ENCODE measurements around the gene ADISSP.

ADISSP gene

DNA sequence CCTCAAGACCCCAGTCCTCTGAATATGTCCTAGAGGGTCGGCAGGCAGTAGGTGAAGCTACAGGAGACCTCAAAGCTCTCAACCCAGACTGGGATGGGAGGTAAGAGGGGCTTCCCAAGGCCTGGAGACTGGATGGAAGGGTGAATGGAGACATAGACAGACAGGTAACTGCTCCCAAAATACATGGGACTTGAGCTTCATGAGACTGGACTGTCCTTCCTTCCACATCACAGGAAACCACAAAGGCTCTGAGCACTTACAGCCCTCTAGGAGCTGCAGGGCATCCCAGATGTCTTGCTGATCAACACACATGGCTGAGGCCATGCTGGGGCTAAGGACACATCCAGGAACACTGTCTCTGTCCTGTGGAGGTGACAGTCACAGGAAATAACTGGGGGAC lies 23.5 kb downstream of the ADISSP start:
- in situ Hi-C loops (cut with HindIII; ENCODE audit: low pct_unique_long_range_greater_than_20kb, low sequenced_read_pairs) = no loop called here
- no peak for DNase-seq (ENCODE audit: low read depth in 1 of 2, low spot score in 1 of 2)
- TF ChIP-seq JUND (IDR thresholded peaks at IDR 0.05; ENCODE audit: low read depth) = no peak

GRCh38 chr20:3743251-3743650 lies 24.3 kb downstream of the ADISSP start:
- in situ Hi-C loops (cut with HindIII; ENCODE audit: low pct_unique_long_range_greater_than_20kb, low sequenced_read_pairs) = no loop called here
- no peak for TF ChIP-seq JUND (IDR thresholded peaks at IDR 0.05; ENCODE audit: low read depth)
- no peak for DNase-seq (ENCODE audit: low read depth in 1 of 2, low spot score in 1 of 2)

- in situ Hi-C loops (cut with HindIII; ENCODE audit: low pct_unique_long_range_greater_than_20kb, low sequenced_read_pairs) = no loop called here
- DNase-seq (ENCODE audit: low read depth in 1 of 2, low spot score in 1 of 2) = no peak
- TF ChIP-seq JUND (IDR thresholded peaks at IDR 0.05; ENCODE audit: low read depth) = no peak
Measured at GRCh38 chr20:3741836-3742458, 25.6 kb downstream of the ADISSP start.

DNA sequence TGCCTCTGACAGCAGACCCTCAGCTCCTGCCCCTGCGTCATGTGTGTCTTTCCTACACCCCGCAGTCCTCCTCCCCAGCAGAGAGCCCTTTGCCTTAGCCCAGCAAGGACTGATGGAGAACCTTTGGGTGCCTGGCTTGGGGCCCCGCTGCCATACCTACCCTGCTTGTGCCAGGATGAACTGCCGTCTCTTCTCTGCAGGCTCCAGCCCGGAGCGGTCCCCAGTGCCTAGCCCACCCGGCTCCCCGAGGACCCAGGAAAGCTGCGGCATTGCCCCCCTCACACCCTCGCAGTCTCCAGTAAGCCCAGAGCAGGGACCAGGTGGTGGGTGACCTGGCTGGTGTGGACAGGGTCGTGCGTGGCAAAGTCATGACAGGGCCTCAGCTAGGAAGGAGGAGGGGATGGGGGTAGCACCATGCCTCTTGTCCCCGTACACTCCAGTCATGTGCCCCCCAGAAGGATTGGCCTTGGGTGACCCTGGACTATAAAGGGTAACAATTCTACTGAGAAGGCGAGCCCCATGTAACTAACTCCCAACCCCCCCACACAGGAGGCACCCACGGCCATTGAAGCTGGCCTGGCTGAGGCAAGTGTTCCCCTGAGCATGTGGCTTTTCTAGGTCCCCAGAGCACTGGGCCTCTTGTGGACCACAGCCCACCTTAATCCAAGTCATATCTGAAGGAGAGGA lies 26.8 kb downstream of the ADISSP start:
- no peak for TF ChIP-seq JUND (IDR thresholded peaks at IDR 0.05; ENCODE audit: low read depth)
- in situ Hi-C loops (cut with HindIII; ENCODE audit: low pct_unique_long_range_greater_than_20kb, low sequenced_read_pairs) = no loop called here
- no peak for DNase-seq (ENCODE audit: low read depth in 1 of 2, low spot score in 1 of 2)

GRCh38 chr20:3739926-3740451 lies 27.6 kb downstream of the ADISSP start:
- no peak for TF ChIP-seq JUND (IDR thresholded peaks at IDR 0.05; ENCODE audit: low read depth)
- in situ Hi-C loops (cut with HindIII; ENCODE audit: low pct_unique_long_range_greater_than_20kb, low sequenced_read_pairs) = no loop called here
- no peak for DNase-seq (ENCODE audit: low read depth in 1 of 2, low spot score in 1 of 2)

DNA sequence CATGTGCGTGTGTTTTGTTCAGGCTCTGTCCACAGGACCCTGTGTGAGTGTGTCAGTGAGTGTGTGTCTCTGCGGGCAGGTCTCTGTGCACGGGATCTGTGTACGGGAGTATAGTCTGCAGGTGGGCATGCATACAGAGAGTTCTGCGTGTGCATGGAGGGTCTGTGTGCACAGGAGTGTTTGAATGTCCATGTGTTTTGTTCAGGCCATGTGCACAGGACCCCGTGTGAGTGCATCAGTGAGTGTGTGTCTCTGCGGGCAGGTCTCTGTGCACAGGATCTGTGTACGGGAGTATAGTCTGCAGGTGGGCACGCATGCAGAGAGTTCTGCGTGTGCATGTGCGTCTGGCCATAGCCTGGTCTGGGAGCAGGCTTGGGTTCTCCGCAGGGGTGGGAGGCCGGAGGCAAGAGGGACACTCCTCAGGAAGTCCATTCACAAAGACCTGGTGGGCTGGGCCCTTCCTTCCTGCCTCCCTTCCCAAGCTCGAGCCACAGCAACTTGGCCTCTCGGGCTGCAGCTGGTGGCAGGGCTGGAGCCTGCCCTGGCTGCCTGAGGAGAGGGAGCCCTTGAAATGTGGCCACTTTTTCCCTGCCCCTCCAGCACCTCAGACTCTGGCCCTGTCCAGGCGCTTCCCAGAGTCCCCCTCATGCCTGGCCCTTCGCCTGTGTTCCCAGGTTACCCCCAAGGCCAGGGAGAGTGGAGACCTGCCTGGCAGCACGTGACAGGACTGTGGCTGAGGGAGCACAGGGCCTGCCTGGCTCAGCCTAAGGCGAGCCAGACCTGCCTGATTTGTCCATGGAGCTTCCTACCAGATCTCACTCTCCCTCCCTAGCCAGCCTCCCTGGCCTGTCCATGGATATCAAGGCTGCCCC lies 28.3 kb downstream of the ADISSP start:
- DNase-seq (ENCODE audit: low read depth in 1 of 2, low spot score in 1 of 2) = no peak
- in situ Hi-C loops (cut with HindIII; ENCODE audit: low pct_unique_long_range_greater_than_20kb, low sequenced_read_pairs) = no loop called here
- TF ChIP-seq JUND (IDR thresholded peaks at IDR 0.05; ENCODE audit: low read depth) = no peak

- in situ Hi-C loops (cut with HindIII; ENCODE audit: low pct_unique_long_range_greater_than_20kb, low sequenced_read_pairs) = no loop called here
Measured at GRCh38 chr20:3738111-3739053, 29.2 kb downstream of the ADISSP start.

DNA sequence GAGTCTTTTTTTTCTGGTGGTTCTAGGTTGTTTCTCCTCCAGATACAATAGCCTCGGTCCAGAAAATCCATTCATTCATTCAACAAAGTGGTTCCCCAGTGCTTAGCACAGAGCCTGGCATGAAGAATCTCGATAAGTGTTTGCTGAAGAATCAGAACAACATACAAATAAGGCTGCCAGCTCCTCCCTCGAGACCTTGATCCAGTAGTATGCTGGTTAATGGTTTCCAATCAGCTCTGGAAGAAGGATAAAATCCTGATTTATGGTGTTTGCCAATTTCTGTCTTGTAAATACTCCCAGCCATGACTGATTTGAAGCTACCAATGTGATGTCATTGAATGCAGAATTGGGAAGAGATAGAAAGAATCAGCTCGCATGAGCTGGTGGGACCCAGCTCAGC lies 31.8 kb downstream of the ADISSP start:
- TF ChIP-seq JUND (IDR thresholded peaks at IDR 0.05; ENCODE audit: low read depth) = no peak
- in situ Hi-C loops (cut with HindIII; ENCODE audit: low pct_unique_long_range_greater_than_20kb, low sequenced_read_pairs) = no loop called here
- no peak for DNase-seq (ENCODE audit: low read depth in 1 of 2, low spot score in 1 of 2)

More at GRCh38 chr20:3738111-3739053, 29.2 kb downstream of the ADISSP start:
- no peak for DNase-seq (ENCODE audit: low read depth in 1 of 2, low spot score in 1 of 2)
- TF ChIP-seq JUND (IDR thresholded peaks at IDR 0.05; ENCODE audit: low read depth) = no peak

GRCh38 chr20:3734111-3734843 lies 33.3 kb downstream of the ADISSP start:
- DNase-seq (ENCODE audit: low read depth in 1 of 2, low spot score in 1 of 2) = no peak
- no peak for TF ChIP-seq JUND (IDR thresholded peaks at IDR 0.05; ENCODE audit: low read depth)

GRCh38 chr20:3733119-3733995 lies 34.2 kb downstream of the ADISSP start:
- DNase-seq (ENCODE audit: low read depth in 1 of 2, low spot score in 1 of 2) = no peak
- TF ChIP-seq JUND (IDR thresholded peaks at IDR 0.05; ENCODE audit: low read depth) = no peak
- in situ Hi-C loops (cut with HindIII; ENCODE audit: low pct_unique_long_range_greater_than_20kb, low sequenced_read_pairs) = no loop called here

More at GRCh38 chr20:3734111-3734843, 33.3 kb downstream of the ADISSP start:
- in situ Hi-C loops (cut with HindIII; ENCODE audit: low pct_unique_long_range_greater_than_20kb, low sequenced_read_pairs) = no loop called here

Measured in T47D (cell line).